ENCODE data around the gene GTPBP4.

DNA sequence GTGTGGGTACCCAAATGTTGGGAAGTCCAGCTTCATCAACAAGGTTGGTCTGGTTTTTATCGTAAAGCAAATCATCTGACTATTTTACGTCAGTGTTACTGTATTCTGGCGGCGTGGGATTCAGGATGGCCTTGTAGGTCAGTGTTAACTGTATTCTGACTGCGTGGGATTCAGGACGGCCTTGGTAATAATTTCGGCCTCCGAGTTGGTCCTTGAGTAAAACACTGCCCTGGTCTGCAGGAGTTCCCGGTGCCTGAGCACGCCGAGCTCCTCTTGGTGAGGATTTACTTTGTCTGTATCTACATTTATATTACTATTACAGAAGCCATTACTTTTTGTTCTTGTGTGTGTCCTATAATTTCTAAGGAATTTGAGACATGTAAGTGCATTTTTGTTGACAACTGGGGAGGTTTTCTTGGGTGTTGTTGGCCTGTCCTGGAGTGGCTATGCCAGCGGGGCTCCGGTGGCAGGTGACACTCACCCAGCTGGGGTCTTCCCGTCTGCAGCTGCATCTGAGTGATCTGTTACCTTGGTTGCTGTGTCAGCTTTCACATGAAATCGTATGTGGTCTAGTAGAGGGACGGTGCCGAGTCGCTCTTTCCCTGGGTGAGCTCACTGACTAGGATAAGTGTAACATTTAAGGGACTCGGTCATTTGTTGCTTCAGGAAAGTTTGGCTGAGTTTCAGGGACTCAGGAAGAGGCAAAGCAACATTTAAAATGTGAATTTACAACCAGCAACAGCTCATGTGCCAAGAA, 9.2 kb downstream of the GTPBP4 start:
- TF ChIP-seq POLR2A (IDR thresholded peaks at IDR 0.05; ENCODE audit: low read depth) (no peak), POLR2AphosphoS5 (IDR thresholded peaks at IDR 0.05) (no peak), EP300 (IDR thresholded peaks at IDR 0.05) (no peak)
- TF ChIP-seq, protein P1, sequence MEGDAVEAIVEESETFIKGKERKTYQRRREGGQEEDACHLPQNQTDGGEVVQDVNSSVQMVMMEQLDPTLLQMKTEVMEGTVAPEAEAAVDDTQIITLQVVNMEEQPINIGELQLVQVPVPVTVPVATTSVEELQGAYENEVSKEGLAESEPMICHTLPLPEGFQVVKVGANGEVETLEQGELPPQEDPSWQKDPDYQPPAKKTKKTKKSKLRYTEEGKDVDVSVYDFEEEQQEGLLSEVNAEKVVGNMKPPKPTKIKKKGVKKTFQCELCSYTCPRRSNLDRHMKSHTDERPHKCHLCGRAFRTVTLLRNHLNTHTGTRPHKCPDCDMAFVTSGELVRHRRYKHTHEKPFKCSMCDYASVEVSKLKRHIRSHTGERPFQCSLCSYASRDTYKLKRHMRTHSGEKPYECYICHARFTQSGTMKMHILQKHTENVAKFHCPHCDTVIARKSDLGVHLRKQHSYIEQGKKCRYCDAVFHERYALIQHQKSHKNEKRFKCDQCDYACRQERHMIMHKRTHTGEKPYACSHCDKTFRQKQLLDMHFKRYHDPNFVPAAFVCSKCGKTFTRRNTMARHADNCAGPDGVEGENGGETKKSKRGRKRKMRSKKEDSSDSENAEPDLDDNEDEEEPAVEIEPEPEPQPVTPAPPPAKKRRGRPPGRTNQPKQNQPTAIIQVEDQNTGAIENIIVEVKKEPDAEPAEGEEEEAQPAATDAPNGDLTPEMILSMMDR (IDR thresholded peaks at IDR 0.05) = no peak

Data from esophagus muscularis mucosa (tissue), 4 donors.